Heart left ventricle (tissue), 16 donors: ENCODE measurements around the gene RSL24D1. TPM values are rescaled to one million over a fixed set of nuclear protein-coding genes. Genes with fewer than 3 reads are reported as not detected.

Source experiments
- ATAC-seq, 4 donors: fragments of 200-7000 bp; cut with Tn5 transposase; one replicate each; pipeline ENCODE4 v1.9.1; 2020 to 2022; ENCODE audit warnings: moderate library complexity in 4 of 4, mild to moderate bottlenecking in 3 of 4, moderate number of reproducible peaks in 1 of 4
- DNase-seq, 5 donors: peaks; one replicate each; pipeline ENCODE4 v3.0.0-alpha.2; 2020
- H3K27ac ChIP-seq, 12 donors: fragments of 200-600 bp; sonication (generic) in 4 of 12; one replicate each; pipeline versions ENCODE4 v1.5.0 to v1.8.0; 2016 to 2022; ENCODE audit warnings: mild to moderate bottlenecking in 2 of 12
- H3K27me3 ChIP-seq, 9 donors: fragments of 200-600 bp; sonication (generic) in 2 of 9; one replicate each; pipeline versions ENCODE4 v1.5.1 to v1.8.0; 2016 to 2022; ENCODE audit warnings: mild to moderate bottlenecking in 3 of 9
- H3K36me3 ChIP-seq, 9 donors: fragments of 200-600 bp; sonication (generic) in 2 of 9; one replicate each; pipeline versions ENCODE4 v1.5.0 to v1.8.0; 2018 to 2022; ENCODE audit warnings: mild to moderate bottlenecking in 2 of 9
- H3K4me1 ChIP-seq, 12 donors: fragments of 200-600 bp; sonication (generic) in 4 of 12; one replicate each; pipeline versions ENCODE4 v1.5.0 to v1.8.0; 2016 to 2022; ENCODE audit warnings: mild to moderate bottlenecking in 3 of 12
- H3K4me3 ChIP-seq, 12 donors: fragments of 200-600 bp; sonication (generic) in 4 of 12; one replicate each; pipeline versions ENCODE4 v1.5.0 to v1.8.0; 2017 to 2022; ENCODE audit warnings: mild to moderate bottlenecking in 9 of 12, moderate library complexity in 4 of 12
- H3K9me3 ChIP-seq, 12 donors: fragments of 200-600 bp; sonication (generic) in 4 of 12; one replicate each; pipeline versions ENCODE4 v1.5.0 to v1.8.0; 2016 to 2022; ENCODE audit warnings: mild to moderate bottlenecking in 1 of 12
- POLR2A ChIP-seq, 2 donors: fragments of 450-650 bp; IDR thresholded peaks; one replicate each; pipeline ENCODE4 v1.6.1; 2017; ENCODE audit warnings: antibody characterized with exemption in 2 of 2, mild to moderate bottlenecking in 2 of 2, moderate library complexity in 2 of 2
- WGBS, 4 donors: extraction: QIAGEN DNeasy Blood & Tissue Kit in 2 of 4; methylation state at CpG; one replicate each; pipeline versions ENCODE4 v1.1.5 to v1.1.7; 2013 to 2018; 5-methylcytosine and 5-hydroxymethylcytosine counted together
- intact Hi-C, 10 donors: fragments of 100-400 bp; cut with DNase I; formaldehyde crosslinking; loops; one replicate each; pipeline versions ENCODE4 v1.11.1 to v1.14.2; 2022
- polyA plus RNA-seq, 2 donors: library from polyadenylated mRNA; stranded (reverse); fragments of 200-250 nt; gene quantifications; one replicate each; pipeline ENCODE4 v1.2.3, GENCODE V29; 2013
- total RNA-seq, 9 donors: library from RNA; depleted of rRNA in 2 of 9; stranded (reverse); fragments of >200 nt in 2 of 9; fragmentation: NEBNext Ultra II Directional in 3 of 9; extraction: Animal tissue kit (Norgen Biotek cat#: 25700) in 3 of 9; gene quantifications; one replicate each; pipeline versions ENCODE4 v1.1.0 to v1.2.4, GENCODE V29; 2016 to 2023
- TF ChIP-seq, protein P1 (sequence below), 12 donors: fragments of 200-600 bp; sonication (generic) in 4 of 12; IDR thresholded peaks; one replicate each; pipeline versions ENCODE4 v1.5.0 to v1.8.0; 2018 to 2022; ENCODE audit warnings: antibody characterized with exemption in 12 of 12, mild to moderate bottlenecking in 5 of 12
- donor health status: ischemic (EF 13 %, LVEDD 7.1; RV severe dilation, severe dysfunction).
- donor health status: healthy with polysubstance abuse.
- donor health status: DM: no; HTN: yes; CAD: no.
- donor health status: DM: no; HTN: no; CAD: no.
- donor health status: ischemic (EF 25% LVEDD 6.9; RV normal size, moderate dysfunction).
- donor health status: ischemic (EF 25% LVEDD 5.7; RV mildly dilated, moderate dysfunction).
- donor health status: healthy.
- donor health status: DM: yes; HTN: yes; CAD: no.
- donor health status: ischemic (EF 35%, LVEDD 5.7; RV mildly dilated, moderate dysfunction).
- donor health status: nonischemic (EF 11% LVEDD 7.7; RV severe dilation, severe dysfunction).
- donor health status: DM: yes; HTN: yes; CAD: no.
- donor health status: PGD.
- donor health status: ischemic (EF 29% LVEDD 5.4; RV normal size, mild dysfunction).
- donor health status: nonischemic (EF 23%, LVEDD 6.1; RV moderate dilation, normal function).

The RSL24D1 gene
- total and polyA plus RNA-seq, 11 donors, result 25.5 to 51.9 (median 39.8) TPM

- H3K4me1 ChIP-seq, result peaks cover 0 to 42% (median 26%) of the 10 kb centered on the region in 12 donors
Measured at GRCh38 chr15:55197719-55198118, 978 bp upstream of the RSL24D1 start.

DNA sequence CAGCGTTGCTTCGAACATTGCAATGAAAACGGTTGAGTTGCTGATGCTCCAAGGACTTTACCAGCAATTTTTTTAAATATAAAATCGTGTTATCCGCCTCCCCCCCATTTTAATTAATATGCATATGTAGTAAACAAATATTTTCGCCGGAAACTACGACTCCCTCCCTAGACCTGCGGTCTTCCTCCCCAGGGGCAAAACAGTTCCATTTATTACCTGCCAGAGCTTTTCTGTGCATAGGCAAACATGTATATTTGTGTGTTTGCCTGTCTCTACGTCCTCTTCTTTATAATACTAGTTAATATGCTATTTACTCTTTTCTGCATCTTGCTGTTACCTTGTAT is 593 bp upstream of the RSL24D1 start:
- intact Hi-C loops, result loop anchor here in 2 of 10 donors (1.0 to 10.0 kb wide), 4 partner anchors 93 to 1045 kb away; partner anchors contain the start of genes CCPG1 (in 2 of the 2), PIERCE2 (in 2 of the 2) and RFX7 (in 1 of the 2)
- peaks cover 0 to 43% (median 26%) of the 10 kb centered on the region in 12 donors for H3K4me1 ChIP-seq
- TF ChIP-seq, protein P1, sequence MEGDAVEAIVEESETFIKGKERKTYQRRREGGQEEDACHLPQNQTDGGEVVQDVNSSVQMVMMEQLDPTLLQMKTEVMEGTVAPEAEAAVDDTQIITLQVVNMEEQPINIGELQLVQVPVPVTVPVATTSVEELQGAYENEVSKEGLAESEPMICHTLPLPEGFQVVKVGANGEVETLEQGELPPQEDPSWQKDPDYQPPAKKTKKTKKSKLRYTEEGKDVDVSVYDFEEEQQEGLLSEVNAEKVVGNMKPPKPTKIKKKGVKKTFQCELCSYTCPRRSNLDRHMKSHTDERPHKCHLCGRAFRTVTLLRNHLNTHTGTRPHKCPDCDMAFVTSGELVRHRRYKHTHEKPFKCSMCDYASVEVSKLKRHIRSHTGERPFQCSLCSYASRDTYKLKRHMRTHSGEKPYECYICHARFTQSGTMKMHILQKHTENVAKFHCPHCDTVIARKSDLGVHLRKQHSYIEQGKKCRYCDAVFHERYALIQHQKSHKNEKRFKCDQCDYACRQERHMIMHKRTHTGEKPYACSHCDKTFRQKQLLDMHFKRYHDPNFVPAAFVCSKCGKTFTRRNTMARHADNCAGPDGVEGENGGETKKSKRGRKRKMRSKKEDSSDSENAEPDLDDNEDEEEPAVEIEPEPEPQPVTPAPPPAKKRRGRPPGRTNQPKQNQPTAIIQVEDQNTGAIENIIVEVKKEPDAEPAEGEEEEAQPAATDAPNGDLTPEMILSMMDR (IDR thresholded peaks at IDR 0.05), result peak in 1 of 12 donors; percentile 6
- no peak for TF ChIP-seq POLR2A (IDR thresholded peaks at IDR 0.05)
- no peaks in the 10 kb centered on the region for H3K27me3 ChIP-seq
- DNase-seq (no peak), ATAC-seq (no peak)
- peak overlapping the region; percentile 78 to 93 (median 90) for H3K27ac ChIP-seq
- no peaks in the 10 kb centered on the region for H3K9me3 ChIP-seq
- 0 to 4% (median 0%) methylated on average over 10 of the region's 10 CpGs for WGBS, 4 donors
- peak overlapping the region; percentile 63 to 97 (median 80) for H3K4me3 ChIP-seq
- H3K36me3 ChIP-seq, result peaks cover 0 to 4% (median 2%) of the 10 kb centered on the region in 9 donors

More at GRCh38 chr15:55197719-55198118, 978 bp upstream of the RSL24D1 start:
- no peak for DNase-seq
- no peak for TF ChIP-seq POLR2A (IDR thresholded peaks at IDR 0.05)
- TF ChIP-seq, protein P1 (IDR thresholded peaks at IDR 0.05), result no peak
- intact Hi-C loops, result loop anchor here in 2 of 10 donors (1.0 to 10.0 kb wide), 4 partner anchors 93 to 1045 kb away; partner anchors contain the start of genes CCPG1 (in 2 of the 2), PIERCE2 (in 2 of the 2) and RFX7 (in 1 of the 2)
- WGBS, 4 donors, result 51 to 63% (median 52%) methylated on average over 4 of the region's 4 CpGs
- peaks cover 0 to 2% (median 0%) of the 10 kb centered on the region in 9 donors for H3K36me3 ChIP-seq
- peak overlapping the region in 10 of 12 donors; percentile 85 to 93 (median 90) for H3K27ac ChIP-seq
- no peaks in the 10 kb centered on the region for H3K27me3 ChIP-seq
- H3K4me3 ChIP-seq, result peak overlapping the region; percentile 63 to 97 (median 80)
- ATAC-seq, result no peak
- H3K9me3 ChIP-seq, result no peaks in the 10 kb centered on the region

GRCh38 chr15:55195996-55196395 is 745 bp downstream of the RSL24D1 start:
- no peaks in the 10 kb centered on the region for H3K27me3 ChIP-seq
- intact Hi-C loops, result loop anchor here in 2 of 10 donors (5.0 to 10.0 kb wide), 3 partner anchors 209 to 1046 kb away; partner anchors contain the start of genes CCPG1 (in 2 of the 2), PIERCE2 (in 2 of the 2) and RFX7 (in 1 of the 2)

GRCh38 chr15:55194256-55194655 is 2.5 kb downstream of the RSL24D1 start:
- Histone ChIP-seq H3K27me3 (no peaks in the 10 kb centered on the region), H3K4me3 (no peak overlapping the region), H3K4me1 (peaks cover 0 to 43% (median 26%) of the 10 kb centered on the region in 12 donors), H3K9me3 (no peaks in the 10 kb centered on the region), H3K27ac (no peak overlapping the region), H3K36me3 (peaks cover 0 to 35% (median 32%) of the 10 kb centered on the region in 9 donors)
- DNase-seq, result no peak
- no peak for ATAC-seq
- intact Hi-C loops, result loop anchor here in 1 of 10 donors (10.0 kb wide), 1 partner anchor 211 kb away; the partner anchor contains the start of genes CCPG1 and PIERCE2
- TF ChIP-seq, protein P1 (IDR thresholded peaks at IDR 0.05), result no peak
- TF ChIP-seq POLR2A (IDR thresholded peaks at IDR 0.05), result no peak

More at GRCh38 chr15:55195996-55196395, 745 bp downstream of the RSL24D1 start:
- peaks cover 0 to 17% (median 14%) of the 10 kb centered on the region in 9 donors for H3K36me3 ChIP-seq
- peaks cover 0 to 43% (median 26%) of the 10 kb centered on the region in 12 donors for H3K4me1 ChIP-seq
- H3K4me3 ChIP-seq, result peak overlapping the region; percentile 63 to 97 (median 80)
- no peaks in the 10 kb centered on the region for H3K9me3 ChIP-seq
- H3K27ac ChIP-seq, result peak overlapping the region; percentile 78 to 93 (median 90)
- ATAC-seq (no peak), DNase-seq (no peak)
- 3 to 6% (median 4%) methylated on average over 9 of the region's 9 CpGs for WGBS, 4 donors
- TF ChIP-seq POLR2A (IDR thresholded peaks at IDR 0.05), result no peak
- TF ChIP-seq, protein P1 (IDR thresholded peaks at IDR 0.05), result no peak
